ENCODE data around the gene CBFA2T3.

Gene CBFA2T3

DNA sequence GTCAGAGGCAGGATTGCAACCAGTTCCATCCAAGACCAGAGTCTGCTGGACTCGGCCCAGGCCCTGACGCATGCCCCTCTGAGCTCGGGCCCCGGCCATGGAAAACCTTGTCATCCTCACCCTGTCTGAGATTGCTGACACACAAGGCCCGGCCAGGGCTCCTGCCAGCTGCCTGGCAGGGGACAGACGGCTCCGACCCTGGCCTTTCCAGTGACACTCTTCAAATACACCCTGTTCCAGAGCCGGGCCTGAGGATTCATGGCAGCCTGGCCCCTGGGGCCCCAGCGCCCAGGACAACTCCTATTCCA is 107.4 kb downstream of the CBFA2T3 start:
- DNase-seq: no peak

DNA sequence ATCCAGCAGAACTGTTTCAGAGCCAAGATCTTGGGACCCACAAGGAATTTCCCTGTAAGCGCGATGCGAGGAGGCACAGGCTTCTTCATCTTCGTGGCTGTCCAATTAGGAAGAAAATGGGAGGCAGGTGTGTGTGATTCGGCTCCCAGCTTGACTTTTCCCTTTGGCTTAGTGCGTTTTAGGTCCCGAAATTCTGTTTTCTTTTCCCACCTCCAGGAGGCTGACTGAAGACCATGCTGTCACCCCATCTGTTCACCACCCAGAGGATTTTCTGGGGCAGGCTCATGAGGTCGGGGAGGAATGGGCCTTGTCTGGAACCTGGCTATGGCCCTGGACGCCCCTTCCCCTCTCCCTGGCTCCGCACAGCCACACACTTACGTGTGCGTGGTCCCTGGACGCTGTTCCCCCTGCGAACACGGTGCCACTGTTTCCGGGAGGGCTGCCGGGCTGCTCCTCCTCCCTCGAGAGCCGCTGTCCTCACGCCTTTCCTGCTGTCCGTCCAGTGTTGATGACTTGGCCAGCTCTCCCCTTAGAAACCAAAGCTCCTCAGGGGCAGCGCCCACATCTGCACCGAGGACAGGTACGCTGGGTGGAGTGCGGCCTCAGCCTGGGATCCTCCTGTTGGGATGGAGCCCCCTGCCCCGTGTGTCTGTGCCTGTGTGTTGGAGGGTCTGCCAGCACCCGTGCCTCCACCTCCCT is 107.9 kb downstream of the CBFA2T3 start:
- no peak for DNase-seq

DNA sequence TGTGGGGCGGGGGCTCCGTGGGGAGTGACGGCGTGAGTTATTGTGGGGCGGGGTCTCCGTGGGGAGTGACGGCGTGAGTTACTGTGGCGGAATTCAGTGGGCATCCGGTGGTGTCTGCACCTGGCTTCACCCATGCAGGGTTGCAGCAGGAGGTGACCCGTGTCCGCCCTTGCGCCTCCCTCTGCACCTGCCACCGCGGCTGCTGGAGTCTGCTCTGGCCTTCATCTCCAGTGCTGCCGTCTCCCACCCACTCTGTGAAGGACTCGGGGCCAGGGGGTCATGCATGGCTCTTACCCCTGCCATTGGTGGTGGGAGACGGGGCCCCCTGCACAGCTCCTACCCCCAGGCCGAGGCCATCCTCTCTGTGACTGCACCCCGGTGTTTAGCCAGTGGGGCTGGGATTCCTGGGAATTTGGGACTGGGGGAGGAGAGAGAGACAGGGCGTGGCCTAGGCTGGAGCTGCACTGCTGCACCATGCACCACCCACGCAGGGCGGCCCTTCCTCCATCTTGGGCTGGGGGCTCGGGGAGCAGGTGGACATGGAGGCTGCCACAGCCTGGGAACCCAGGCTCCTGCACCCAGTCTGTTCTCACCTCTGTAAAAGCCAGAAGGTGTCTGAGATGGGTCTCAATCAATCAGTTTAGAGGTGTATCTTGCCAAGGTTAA is 109.3 kb downstream of the CBFA2T3 start:
- DNase-seq: no peak

DNA sequence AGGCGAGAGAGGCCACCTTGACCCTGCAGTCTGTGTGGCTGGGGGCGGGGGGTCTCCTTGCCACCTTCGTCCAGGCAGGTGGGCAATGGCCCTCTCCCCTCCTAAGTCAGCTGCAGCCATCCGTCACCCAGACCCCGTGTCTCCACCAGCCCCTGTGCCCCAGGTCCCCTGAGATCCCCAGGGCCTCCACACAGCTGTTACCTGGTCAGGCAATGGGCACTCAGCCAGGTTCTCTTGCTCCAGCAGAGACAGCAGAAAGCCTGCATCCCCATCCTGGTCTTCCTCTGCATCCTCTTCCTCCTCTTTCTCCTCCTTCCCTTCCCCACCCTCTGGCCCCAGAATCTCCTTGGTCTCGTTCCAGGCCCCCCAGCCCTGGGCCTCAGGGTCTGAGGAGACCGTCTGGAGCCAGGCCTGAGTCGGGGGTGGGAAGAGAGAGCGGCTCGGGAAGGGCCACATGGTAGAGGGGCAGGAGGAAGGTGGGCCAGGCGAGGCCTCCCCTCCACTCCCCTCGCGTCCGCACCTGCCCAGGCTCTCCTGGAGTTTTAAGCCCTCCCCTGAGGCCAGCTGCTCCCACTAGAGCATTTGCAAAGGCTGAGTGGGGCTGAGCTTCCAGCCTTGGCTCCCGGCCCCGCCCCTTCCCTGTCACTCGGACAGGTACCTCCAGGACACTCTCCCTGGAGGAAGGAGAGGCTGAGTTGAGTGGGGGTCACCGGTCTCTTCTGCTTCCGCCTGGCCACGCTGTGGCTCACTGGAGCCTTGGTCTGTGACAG is 110.7 kb downstream of the CBFA2T3 start, which contains the start of gene PABPN1L:
TSS of gene PABPN1L (minus strand) at position 510 of the 770 bp plus-strand sequence. CDS start at position 456, 54 bp downstream.
- DNase-seq: no peak

DNA sequence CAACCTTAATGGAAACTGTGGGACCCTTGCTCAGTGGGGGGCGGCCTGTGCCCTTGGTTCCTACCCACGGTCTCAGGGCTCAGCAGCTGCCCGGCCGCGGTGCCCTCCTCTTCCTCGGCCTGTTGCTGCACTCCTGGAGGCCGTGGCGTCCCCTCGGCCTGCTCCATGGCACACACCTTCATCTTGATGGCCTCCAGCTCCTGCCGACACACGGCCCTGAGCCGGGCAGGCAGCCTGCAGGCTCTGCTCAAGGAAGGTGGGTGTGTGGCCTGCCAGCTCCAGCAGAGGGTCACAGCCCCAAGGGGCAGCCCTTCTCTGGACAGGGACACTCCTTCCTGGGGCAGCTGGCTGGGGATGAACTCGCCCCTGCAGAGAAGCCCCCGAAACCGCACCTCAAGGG is 111.3 kb downstream of the CBFA2T3 start:
- no peak for DNase-seq

DNA sequence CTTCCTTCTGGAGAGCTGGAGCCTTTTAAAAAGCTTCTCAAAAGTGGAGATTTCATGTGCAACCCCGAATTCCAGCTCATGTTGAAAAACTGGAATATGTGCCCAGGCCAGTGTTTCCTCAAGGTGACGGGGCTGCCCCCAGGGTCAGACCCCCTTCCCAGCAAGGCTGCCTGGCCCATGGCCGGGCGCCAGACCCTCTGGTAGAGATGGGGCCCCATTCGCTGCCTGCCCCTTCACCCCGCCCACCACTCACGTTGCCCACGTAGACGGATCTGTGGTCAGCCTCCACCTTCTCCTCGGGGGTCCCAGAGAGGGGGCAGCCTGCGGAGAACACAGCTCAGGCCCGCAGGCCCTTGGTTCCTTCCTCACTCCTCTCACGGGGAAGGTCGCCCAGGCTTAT is 111.7 kb downstream of the CBFA2T3 start:
- no peak for DNase-seq

DNA sequence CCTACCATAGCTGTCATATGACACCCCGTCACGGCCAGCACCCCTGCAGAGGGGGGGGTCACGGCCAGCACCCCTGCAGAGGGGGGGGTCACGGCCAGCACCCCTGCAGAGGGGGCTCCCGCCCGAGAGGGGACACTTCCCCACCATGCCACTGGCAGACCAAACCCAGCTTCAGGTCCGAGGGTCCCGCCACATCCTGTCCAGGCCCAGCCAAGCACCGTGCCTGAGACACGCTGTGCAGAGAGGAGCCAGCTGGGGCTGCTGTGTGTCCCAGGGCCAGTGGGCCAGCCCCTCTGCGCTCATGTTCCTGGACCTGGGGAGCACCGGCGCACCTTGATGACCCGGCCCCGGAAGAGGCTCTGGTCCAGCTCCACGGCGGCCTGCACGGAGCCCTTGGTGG is 112.5 kb downstream of the CBFA2T3 start:
- no peak for DNase-seq

DNA sequence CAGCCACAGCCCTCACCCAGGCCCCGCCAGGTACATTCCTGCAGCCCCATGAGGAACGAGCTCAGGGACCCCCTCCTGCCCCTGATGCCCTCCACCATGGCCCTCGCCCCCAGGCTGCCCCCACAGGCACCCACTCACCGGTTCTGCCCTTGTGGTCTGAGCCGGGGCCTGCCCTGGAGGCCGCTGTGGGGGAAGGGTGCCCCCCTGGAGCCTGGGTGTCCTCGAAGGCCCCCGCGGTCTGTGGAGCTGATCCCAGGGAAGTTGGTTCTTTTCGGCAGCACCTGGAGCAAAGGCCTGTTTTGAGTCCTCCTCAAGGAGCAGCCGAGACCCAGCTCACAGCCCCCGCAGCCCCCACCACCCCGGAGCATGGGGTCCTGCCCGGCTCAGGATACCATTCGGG is 112.9 kb downstream of the CBFA2T3 start:
- DNase-seq: no peak

DNA sequence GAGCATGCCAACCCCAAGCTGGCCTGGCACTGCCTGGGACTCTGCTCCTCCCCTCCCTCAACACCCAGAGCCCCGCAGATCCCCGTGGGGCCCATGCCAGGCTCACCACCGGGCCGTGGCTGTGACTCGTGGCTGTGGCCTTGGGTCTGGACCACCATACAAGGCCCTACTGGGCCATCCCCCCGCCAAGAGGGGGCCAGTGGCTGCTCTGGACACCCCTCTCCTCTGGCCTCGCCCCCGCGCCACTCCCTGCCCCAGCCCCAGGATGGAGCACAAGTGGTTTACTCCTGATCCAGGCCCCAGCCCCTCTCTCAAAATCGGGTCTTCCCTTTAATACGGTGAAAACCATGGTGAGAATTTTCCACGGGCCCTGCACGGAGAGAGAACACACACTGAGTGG is 113.6 kb downstream of the CBFA2T3 start:
- DNase-seq: no peak

DNA sequence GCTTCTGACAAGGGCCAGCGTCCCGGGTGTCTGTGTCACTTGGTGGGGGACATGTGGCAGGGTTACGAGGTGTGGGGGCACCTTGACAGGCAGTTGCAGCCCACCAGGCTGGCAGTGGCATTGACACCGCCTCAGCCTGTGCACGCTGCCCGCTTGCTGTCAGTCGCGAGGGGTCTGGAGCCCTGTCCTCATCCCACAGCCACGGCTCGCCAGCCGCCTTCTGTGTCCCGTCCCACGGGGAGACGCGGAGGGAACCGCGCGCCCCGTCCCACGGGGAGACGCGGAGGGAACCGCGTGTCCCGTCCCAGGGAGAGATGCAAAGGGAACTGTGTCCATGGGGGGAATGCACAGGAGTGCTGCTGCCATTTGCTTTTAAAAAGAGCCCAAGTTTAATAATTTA is 114.0 kb downstream of the CBFA2T3 start:
- DNase-seq: no peak

DNA sequence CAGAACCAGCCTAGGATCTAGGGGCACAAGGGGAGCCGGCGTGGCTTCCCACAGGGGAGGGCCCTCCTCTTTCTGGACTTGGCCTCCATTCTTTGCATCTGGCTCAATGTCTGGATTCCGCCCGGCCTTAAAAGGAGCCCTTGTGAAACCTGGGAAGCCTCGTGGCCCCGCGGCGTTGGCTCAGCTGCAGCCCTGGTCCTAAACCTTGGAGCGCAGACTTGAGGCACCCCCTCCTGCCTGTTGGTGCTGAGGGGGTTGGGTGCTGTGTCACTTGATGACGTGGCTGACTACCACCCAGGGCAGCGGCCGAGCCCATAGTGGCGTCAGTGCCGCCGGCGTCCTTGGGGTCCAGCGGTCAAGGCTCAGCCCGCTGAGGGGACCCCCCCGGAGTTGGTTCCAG is 115.6 kb downstream of the CBFA2T3 start:
- DNase-seq: no peak

DNA sequence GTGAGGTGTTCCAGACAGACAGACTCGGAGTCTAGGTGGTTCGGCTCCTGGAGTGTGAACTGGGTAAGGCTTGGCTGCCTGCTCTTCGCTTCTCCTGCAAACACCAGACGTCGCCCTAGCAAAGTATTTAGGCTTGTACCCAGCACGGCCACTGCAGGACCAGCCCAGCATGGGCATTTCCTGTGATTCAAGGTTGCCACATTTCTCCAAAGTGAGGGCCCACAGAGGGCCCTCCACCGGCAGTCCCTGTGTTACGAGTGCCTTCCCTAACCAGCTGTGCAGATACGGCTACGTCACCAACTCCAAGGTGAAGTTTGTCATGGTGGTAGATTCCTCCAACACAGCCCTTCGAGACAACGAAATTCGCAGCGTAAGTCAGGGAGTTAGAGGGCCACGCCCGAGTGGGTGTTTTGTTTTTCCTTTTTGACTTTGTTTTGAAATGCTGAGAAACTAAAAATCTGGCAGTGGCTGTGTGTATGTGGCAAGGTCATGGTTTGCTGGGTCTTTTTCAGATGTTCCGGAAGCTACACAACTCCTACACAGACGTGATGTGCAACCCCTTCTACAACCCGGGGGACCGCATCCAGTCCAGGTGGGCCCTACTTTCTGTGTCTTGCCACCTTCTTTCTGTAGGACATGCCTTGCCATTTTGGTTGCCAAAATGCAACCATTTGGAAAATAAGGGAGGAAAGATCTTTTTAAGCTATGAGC is 117.5 kb downstream of the CBFA2T3 start:
- DNase-seq: no peak

DNA sequence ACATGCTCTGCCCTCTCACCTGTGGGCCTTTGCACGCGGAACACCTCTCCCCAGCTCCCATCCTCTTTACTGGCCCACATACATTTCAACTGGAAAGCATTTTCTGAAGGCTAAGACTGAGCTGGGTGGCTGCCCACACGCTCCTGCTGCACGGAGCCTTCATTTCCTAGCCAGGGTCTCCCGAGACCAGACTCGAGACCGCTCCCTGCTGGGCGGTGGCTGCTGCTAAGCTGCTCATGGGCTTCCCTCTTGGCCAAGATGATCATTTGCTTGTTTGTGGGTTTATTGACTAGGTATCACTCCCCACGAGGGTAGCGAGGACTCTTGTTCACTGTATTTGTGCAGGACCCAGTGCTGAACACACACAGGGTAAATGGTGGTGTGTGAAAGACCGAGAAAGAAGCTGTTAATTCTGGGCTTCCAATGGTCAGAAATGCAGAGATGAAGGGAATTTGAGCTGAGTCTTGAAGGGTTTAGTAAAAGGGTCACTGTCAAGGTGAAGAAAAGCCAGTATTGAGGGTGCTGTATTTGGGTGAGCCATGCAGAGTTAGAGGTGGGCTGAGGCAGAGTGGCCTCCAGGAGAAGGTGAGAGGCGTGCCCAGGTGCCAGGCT is 119.2 kb downstream of the CBFA2T3 start:
- peak; percentile 59 for DNase-seq

DNA sequence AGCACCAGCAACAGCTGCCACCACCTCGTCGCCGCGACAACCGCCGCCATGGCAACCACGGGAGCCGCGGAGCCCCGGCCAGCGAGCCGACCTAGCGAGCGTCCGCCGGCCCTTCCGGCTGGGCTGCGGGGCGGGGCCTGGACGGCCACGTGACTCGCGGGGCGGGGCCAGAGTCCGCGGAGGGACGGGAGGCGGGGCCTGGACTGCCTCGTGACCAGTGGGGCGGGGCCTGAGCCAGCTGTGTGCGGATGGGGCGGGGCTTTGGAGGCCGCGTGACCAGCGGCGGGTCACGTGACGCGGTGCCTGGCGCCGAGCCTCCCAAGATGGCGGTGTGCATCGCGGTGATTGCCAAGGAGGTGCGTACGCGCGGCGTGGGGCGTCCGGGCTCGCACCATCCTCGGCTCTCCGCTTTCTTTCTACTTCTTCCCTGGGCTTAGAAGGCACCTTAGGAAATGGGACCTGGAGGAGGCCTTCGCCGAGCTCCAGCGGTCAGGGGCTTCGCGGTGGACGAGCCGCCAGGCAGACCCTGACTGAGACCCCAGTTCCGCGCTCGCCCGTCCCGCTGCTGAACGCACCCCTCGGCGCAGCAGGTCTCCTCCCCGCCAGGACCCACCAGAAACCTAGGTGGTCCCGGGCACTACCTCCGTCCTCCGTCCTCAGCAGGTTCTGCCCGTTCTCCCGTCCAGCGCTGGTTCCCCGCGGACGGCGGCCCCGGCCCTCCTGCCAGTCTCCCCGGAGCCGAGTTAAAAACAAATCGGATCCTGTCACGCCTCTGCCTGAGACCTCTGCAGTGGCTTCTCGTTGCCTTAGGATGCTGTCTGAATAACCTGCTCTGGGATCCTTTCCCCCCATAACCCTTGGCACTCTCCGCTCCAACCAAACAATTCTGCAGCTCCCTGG is 119.9 kb downstream of the CBFA2T3 start, which contains the start of the genes GALNS and TRAPPC2L:
TSS of gene GALNS (minus strand) at position 120 of the 900 bp plus-strand sequence. CDS start at position 50, 70 bp downstream.
TSS of gene TRAPPC2L (plus strand) at position 300 of the 900 bp plus-strand sequence. CDS start at position 324, 24 bp downstream.
- peak; percentile 99 for DNase-seq

DNA sequence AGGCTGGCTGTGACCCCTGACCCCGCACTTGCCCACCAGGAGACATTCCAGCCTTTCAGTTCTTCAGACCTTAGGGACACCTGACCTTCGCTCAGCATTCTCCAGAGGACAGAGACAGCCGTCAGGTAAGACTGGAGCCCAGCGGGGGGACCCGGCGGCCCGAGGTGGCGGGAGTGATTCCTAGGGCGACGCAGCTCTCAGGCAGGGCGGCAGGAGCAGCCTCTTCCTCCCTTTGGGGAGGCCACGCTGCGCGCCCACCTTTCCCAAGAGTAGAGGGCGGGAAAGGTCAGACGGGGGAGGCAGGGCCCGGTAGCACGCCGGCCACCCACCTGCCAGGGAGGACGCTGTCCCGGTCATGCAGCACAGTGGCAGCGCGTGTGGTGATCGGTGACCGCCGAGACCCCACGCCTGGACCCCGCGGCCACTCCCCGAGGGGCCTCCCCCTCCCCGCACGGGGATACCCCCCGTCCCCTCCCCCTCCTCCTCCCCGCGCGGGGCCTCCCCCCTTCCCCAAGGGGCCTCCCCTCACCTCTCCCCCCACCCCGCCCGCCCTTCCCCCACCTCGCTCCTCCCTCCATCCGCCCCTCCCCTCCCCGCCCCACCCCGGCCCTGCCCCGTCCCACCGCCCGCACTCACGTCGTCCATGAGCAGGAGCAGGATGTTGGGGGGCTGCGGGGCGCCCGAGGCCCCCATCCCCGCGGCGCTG is 120.7 kb downstream of the CBFA2T3 start:
- peak; percentile 24 for DNase-seq

DNA sequence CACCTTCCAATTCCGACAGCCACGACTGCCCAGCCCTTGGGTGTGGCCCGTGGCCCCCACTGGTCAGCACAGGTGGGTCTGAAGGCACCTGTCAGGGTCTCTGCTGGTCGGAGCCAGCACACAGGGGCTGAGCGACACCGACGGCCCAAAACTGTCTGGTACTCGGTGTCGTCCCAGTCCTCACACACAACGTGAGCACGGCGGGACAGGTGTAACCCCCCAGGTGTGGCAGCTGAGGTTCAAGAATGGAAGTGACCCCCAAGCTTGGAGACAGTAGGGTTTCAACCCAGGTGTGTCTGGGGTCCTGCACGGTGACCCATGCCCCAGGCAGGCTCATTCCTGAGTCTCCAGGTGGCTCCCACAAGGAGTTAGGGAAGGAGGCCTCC is 121.3 kb downstream of the CBFA2T3 start:
- peak; percentile 12 for DNase-seq

DNA sequence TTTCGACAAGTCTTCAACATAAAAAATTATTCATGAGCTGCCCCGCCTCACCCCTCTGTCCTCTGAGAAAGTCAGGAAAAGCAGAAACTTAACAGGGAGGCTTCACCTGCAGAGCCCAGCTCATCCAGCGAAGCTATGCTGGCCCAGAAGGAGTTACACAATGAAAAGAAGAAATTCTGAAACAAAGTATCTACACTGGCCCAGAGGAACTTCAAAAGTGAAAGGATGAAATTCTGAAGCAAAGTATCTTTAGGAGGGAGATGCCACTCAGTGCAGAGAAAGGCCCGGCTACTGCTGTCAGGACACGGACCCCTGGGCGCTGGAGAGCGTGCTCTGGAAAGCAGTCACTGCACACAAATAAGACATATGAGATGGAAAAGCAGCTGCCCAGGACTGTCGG is 121.8 kb downstream of the CBFA2T3 start:
- no peak for DNase-seq

DNA sequence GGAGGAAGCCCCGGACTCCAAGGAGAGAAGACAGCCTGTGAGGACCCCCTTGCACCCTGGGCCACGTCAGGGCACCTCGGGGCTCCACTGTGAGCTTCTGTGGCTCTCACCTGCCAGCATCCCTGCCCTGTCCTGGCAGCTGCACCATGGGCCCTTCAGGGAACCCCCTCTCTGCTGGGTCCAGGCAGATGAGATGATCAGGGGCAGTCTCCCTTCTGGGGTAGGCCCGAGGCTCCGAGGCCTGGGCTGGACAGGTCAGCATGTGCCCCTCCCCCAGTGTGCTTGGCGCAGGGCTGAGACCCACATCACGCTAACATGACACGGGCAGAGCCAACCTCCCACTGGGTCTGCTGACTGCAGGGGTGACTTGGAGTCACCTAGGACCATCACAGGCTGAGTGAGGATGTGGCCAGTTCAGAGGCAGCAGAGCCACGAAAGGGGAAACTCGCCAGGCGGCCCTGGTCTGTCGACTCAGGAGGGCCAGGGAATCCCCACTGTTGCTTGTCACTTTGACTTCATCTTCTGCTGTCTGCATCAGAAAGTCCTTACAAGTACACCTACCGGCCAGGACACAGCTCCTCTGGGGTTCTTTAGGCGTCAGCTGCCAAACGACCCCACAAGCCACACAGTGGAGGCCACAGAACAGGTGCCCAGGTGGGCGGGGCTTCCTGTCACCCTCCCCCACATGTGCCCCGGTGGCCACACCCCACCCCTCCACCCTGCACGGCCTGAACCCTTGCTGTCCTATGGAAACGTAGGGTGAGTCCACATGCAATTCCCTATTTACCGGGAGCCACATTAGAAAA is 122.5 kb downstream of the CBFA2T3 start:
- no peak for DNase-seq

DNA sequence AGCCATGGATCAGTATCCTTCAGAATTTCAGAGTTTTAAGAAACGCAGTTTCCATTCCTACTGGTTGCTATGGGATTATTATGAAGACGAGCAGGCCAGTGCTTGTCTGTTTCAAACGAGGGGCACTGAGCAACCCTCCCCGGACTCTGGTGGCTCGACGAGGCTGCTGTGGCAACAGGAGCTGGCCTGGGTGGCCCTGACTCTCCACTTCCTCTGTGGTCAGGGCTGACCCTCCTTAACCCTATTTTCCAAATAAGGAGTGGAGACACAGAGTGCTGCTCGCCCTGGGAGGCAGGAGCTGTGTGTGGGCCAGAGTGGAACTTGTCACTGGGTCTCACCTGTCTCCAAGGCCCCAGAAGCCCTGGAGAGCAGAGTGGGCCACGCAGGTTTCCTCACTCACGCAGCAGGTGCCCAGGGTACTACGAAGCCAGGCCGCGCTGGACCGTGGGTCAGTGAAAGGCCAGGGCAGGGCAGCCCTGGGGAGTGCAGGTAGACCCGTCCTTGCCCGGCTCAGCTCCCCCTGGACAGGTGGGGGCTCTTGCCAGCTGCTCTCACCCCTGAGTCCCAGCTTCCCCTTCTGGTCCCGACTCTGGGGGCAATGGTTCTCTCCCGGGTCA is 123.6 kb downstream of the CBFA2T3 start:
- DNase-seq: no peak
